AG20443 (cell line): Measurements from ENCODE around the gene CEP104.

Source experiments
- DNase-seq: peaks from one replicate; pipeline ENCODE4 v3.0.0; 2012; ENCODE audit warnings: low spot score, mixed read lengths

CEP104 gene

DNA sequence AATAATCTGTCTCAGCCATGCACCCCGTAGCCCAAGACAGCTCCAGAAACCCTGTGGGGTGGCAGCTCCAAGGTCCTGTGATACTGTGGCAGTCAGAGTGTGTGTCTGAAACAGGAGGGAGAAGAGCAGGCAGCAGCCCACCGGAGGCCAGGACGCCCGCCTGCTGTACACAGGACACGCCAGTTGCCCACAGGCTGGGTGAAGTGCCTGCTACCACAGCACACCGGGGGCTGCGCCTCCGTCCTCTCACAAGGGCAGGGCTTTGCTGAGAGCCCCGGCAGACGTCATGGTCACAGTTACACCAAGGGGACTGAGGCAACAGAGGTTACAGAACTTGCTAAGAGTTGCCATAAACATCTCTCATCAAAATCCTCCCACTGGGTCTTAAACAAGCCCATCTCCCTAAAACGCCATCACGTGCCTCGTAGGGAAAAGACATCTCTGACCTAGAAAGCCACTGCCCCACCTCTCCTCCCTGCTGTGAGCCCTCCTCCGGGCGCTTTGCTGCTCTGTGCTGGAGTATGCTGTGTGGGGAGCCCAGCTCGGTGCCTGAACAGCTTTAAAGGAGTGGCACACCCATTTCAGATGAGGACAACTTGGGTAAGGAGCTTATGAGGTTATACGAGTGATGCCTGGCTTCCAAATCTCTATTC lies 37.7 kb upstream of the CEP104 start:
- no peak for DNase-seq

DNA sequence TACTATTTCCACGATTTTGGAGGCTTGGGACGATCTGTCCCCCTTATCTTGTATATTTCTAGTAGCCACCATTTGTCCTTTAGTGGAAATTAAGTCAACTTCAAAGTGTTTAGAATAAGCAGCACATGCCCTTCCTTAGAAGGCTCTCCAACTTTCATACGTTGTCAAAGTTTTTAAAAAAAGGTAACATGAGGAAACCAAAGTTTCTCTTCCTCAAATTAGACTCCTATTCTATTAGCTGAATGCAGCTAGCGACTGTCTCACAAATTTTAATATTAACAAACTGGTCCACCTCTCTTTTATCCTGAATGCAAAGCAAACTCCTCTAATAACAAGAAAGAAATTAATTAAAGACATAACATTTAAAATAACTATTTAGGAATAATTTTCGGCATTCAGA lies 36.2 kb upstream of the CEP104 start:
- no peak for DNase-seq

DNA sequence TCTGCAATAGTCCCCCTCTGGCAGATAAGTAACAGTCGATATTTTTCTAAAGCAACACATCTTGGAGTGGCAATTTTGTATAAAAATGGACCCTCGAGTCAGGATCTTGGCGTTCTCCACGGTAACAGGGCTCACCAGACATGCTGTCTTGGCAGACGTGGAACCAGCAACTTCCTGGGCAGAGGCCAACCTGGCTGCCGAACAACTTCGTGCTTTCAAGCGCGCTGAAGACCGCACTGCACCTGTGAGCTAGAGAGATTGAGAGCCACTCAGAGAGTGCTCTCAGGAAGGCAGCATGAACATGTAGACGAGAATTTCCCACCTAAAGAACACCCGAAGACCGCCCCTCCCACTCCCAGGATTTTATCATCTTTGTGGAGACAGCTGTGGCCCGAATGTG lies 35.7 kb upstream of the CEP104 start:
- DNase-seq = no peak

DNA sequence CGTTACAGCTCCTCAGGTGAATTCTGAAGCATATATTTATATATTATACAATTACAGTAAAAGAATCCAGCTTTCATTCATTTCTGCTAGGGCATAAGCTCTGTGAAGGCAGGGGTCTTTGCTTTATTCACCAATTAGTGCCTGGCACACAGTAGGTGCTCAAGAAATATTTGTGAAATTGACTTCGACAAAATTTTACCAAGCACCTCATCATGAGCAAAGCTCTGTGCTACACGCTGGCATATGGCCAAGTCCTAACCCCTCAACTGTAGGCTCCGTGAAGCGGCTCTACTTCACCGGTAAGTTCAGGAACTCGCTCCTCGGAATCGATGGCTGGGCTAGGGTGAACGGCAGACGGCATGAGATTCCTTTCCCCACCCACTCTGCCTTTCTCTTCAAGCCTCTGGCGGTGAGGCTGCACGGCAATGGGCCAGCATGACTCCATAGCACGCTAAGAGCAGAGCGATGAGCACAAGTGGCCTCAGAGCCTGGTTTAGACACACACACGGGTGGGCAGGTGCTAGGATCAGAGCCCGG lies 34.4 kb upstream of the CEP104 start:
- no peak for DNase-seq

DNA sequence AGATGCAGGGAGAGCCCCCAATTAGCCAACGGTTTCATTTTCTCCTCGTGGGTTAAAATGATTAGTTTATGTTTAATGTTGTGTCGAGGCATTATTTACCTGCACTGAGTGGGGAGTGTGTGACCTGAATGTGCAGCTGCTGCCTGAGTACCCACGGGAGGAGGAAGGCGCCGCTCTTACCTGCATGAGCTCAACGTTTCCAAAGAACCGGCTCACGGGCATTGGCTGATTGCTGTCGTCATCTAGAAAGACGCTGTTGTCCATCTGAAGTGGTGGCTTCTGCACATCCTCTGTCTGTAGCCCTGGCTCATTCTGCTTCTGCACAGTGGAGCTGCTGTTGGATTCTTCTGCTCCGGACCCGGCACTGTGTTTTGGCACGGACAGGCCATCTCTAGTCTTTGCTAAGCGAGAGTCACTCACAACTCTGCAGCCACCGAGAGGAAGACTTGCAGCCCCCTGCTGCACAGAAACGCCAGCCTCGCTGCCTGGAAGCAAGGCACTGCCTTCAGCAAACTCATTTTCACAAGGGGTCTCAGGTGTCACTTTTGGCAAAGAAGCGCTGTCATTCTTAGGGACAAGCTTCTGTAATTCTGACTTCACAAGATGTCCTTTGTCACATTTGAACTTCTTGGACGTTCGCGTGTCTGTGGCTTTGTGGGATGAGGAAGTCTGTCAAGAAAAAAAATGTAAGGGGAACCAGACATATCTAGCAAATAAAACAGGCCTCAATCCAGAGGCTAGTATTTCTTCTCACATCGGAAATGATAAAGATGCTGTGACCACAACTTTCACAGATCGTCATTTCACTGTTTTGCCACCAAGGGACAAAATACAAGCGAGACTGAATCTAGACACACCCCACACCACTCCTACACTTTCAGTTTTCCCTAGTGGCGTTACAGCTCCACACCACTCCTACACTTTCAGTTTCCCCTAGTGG lies 33.6 kb upstream of the CEP104 start:
- DNase-seq = no peak

DNA sequence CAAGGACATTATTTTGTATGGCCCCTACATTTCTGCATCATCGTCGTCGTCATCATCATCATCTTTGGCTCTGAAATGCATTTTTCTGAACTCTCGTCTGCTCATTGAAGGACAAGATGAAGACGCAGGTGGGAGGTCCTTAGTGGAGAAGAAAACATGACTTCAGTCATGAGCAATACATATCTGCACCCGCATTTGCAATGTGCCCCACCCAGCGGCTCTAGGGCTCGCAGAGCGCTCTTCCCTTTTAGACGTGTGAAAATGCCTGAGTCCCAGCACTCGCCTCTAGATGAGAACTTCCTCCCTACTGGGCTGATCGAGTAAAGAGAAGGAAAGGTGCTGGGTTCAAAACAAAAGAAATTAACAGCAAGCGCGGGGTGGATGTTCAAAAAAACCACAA lies 32.9 kb upstream of the CEP104 start:
- no peak for DNase-seq

DNA sequence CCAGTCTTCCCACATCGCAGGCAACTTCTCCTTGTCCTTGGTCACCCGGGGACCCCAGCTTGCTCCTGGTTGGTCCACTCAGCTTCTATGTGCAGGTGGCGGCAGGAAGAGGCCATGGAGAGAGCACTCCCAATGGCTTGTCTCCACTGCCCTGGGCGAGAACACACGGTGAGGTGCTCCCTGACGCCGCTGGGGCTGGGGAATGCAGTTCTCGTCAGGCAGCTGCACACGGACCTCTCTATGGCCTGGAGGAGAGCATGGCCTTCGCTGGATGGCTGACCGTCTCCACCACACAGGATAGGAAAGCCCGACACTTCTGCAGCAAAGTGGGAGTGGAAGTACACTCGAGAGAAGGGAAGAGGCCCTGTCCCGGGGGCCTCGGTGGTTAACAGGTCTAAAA lies 31.3 kb upstream of the CEP104 start:
- DNase-seq = no peak

DNA sequence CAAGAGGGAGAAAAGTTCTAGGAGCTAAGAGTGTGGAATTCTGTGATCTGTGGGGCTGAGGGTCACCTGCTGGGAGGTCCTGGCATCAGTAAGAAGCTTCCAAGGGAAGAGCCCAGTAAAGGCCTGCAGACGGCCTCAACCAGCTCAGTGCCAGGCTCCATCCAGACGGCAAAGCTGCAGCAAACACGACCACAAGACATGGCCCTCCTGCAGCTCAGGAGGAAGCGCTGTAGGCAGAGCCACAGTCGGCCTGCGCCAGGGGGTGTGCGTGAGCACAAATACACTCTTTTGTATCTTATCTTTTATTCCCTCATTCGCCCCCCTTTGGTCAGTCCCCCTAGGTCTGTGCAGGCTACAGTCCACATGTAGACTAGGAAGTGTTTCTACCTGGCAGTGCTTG lies 29.7 kb upstream of the CEP104 start:
- no peak for DNase-seq

DNA sequence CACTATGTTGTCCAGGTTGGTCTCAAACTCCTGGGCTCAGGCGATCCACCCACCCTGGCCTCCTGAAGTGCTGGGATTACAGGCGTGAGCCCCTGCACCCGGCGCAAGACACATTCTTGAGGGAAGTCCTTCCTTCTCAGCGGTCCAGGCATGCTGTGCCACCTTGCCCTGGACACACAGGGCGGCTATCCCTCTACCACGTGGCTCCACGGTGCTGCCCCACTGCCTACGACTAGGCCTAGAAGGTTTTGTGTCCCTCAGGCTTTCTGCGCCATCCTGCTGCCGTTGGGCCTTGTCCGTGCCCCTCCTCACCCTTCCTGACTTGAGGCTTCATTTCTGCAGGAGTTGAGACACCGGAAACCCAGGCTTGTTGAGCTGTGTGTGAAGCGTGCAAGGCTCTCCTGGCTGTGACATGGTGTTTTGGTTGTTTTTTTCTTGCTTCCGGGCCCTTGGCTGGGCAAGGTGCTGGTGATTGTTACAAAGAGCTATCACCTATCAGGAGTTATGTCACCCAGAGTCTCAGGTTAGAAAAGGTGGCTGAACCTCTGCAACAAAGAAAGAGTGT lies 29.2 kb upstream of the CEP104 start:
- no peak for DNase-seq

DNA sequence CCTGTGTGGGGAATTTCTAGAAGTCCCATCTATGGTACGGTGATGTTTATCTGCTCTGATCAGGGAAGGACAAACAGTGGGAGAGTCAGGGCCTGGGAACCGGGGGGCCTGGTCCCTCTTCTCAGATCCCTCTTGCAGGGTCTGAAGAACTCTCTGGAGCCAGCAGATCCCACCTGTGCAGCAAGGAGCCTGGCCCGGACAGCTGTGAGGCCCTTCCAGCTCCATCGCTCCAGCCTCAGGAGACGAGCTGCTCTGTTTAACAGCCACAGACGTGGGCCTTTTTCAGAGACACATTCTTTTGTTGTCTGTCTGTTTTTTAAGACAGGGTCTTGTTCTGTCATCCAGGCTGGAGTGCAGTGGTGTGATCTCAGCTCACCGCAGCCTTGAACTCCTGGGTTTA lies 28.6 kb upstream of the CEP104 start:
- no peak for DNase-seq

DNA sequence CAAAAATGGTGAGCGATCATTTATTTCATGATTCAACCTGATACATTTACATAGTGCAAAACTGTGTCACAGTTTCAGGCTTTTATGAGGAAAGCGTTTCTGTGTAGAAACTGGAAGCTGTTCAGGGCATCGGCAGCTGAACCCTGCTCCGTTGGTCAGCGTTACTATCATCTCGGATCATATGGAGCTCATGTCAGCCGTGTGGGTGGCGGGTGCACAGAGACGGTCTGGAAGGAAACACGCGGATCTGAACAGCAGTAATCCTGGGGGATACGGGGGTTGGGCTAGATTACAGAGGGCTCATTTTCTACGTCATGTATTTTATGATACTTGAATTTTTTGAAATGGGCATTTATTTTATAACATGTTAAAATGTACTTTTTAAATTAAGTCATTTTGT lies 28.0 kb upstream of the CEP104 start:
- DNase-seq = no peak

DNA sequence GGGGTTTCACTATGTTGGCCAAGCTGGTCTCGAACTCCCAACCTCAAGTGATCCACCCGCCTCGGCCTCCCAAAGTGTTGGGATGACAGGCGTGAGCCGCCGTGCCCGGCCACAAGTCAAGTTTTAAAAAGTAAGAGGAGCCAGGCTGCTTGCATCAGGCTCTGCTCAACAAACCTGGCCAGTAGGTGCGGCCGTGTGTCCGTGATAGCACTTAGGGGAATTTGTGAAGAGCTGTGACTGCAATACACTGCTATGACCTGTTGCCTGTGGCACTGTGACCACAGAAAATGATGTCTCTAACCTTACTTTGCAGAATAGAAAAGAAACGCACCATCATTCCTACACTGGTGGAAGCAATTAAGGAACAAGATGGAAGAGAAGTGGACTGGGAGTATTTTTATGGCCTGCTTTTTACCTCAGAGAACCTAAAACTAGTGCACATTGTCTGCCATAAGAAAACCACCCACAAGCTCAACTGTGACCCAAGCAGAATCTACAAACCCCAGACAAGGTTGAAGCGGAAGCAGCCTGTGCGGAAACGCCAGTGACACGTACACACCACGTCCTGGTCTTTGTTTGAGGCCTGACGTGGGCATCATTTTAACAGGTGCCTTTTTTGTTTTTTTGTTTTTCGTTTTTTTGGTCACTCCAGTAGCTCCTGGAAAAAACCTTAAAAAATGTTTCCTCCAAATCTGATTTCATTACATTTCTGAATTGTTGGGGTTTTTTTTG lies 26.3 kb upstream of the CEP104 start:
- DNase-seq = no peak

DNA sequence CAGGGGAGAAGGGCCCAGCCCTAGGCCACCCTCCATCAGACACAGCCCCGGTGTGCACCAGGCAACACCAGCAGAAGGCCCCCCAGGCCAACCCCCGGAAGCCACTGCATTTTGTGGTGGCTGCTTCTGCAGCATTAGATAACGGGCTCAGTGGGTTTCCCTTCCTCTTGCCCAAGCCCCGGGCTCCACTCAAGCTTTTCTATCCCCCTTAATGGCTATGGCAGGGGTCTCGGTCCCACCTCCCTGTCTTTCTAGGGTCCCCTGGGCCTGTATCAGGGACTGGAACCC lies 24.1 kb upstream of the CEP104 start:
- no peak for DNase-seq

DNA sequence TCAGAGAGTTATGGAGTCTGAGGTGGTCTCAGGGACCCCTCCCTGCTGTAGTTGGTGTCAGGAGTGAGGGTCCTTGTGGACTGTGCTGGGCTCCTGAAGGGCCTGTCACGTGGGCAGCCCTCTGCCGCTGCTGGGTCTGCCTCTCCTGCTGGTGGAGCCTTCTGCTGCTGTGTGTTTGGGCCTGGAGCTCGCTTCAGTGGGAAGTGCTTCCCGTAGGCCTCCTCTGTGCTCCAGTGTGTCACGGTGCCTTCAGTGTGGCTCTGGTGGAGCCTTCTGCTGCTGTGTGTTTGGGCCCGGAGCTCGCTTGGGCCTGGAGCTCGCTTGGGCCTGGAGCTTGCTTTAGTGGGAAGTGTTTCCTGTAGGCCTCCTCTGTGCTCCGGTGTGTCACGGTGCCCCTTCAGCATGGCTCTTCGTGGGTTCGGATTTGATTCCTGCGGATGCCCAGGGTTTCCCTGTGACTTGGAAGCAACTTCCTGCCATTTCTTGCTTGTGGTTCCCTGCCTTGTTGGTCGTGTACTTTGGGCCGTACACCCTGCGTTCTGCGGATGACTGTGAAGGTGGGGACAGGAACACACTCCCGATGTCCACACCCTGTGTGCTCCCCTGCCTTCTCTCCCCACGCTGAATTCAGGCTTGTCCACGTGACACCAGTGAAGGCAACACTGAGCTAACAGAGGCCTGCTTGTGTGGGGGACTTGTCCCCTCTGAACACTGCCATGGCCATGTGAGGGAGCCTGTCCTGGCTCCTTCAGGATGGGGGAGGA lies 23.6 kb upstream of the CEP104 start:
- no peak for DNase-seq

DNA sequence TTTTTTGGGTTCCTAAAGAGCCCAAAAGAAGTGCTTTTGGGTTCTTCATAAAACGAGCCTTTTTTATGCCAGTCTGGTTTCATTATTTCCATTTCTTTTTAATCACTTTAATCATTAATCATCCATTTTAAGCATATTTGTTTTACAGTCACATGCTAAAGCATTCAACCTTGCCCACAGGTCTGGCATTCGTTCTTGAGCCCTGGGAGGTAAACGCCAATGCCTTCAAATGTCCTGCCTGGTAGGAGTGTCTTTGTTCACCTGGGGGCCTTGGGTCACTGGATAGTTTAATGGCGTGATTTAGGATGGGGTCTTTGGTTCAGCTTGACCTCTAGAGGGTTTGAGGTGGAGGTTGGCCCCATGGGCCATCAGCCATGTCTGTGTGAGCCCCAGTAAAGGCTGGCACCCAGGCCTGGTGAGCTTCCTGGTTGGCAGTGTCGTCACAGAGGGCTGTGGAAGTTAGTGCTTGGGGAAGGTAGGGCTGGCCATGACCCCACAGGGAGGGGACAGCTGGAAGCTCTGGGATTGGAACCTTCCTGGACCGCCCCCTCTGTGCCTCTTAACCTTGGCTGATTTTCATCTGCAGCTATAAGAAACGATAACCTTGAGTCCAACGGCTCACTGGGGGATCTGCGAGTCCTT lies 22.9 kb upstream of the CEP104 start:
- DNase-seq = no peak

DNA sequence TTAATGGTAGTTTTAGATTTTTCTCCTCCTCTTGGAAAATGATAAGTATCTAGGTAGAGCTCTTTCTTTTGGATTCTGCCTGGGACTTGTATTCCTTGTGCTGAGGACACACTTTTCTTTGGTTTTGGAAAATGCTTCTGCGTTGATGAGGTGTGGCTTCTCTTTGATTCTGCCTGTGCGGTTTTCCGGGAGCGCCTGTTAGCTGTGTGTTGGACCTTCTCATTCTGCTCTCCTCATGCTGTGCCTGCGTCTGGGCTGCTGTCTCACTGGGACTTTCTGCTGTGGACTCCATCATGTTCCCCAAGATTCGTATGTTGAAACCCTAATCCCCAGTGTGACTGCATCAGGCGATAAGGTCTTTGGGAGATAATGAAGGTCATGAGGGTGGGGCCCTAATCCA lies 22.1 kb upstream of the CEP104 start:
- no peak for DNase-seq

DNA sequence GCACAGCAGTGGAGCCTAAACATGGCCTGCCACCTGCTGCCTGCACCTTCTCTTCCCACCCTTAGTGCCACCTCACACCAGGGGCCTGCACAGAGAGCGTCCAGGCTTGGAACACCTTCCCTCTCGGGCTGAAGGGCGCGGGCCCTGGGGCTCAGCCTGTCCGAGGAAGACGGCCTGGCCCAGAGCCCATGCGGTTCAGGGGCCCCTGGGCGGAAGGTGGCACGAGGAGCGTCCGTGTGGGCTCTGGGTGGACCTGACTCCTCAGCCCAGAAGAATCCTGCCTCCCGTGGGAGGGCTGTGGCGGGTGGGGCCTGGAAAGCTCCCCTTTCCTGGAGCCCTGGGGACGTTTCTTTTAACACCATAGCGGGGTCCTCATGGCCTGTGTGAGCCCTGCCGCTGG lies 19.7 kb upstream of the CEP104 start:
- DNase-seq = no peak

DNA sequence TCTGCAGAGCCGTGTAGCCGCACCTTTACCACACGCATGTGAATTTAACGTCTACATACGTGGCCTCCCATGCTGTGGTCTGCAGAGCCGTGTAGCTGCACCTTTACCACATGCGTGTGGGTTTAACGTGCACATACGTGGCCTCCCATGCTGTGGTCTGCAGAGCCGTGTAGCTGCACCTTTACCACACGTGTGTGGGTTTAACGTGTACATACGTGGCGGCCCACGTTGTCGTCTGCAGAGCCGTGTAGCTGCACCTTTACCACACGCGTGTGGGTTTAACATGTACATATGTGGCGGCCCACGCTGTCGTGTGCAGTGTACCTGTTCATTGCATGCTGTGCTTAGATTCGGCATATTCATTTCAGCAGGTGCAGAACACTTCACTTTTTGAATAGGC lies 17.7 kb upstream of the CEP104 start:
- DNase-seq = no peak

DNA sequence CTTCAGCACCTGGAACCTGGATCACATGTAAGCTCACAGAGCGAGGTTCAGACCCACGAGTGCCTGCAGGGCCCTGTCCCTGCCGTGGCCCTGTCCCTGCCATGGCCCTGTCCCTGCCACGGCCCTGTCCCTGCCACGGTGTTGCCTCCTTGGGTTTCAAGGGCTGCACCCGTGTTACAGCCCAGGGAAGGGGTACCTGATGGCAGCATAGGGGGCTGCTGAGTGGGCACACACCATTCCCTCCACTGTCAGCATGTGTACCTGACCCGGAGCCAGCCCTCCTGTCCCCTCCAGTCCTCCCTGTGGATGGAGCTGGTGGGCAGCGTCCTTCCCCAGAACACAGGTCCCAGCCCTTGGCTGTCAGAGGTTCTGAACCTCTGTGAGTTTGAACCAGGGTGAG lies 15.5 kb upstream of the CEP104 start:
- DNase-seq = no peak

DNA sequence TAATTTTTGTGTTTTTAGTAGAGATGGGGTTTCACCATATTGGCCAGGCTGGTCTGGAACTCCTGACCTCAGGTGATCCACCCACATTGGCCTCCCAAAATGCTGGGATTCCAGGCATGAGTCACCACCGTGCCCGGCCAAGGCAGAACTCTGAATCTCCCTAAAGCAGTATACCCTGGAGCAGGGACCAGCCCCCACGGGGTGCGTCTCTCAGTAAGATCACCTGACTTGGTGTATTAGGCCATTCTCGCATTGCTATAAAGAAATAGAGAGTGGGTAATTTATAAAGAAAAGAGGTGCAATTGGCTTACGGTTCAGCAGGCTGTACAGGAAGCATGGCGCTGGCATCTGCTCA lies 14.4 kb upstream of the CEP104 start:
- no peak for DNase-seq

DNA sequence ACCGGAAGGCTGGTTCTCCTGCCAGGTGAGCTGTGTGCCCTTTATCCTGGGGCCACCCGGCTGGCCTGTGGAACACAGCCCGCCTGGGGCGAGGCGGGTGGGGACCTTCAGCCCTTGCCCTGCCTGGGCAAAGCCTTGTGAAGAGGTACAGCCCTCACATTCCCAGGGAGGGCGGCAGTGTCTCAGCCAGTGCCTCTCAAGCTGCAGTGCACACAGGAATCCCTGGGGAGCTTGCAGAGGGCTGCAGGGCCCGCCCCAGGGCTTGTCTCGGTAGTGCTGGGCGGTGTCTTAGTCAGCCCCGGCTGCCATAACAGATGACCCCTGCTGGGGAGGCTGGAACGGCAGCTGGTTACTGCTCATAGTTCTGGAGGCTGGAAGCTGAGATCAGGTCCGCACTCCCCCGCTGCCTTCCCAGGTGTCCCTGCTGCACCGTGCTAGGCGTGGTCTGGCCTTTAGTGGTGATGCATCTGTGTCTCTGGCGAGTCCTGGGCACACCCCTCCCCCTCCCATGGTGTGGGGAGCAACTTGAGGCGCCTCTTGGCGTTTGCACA lies 12.8 kb upstream of the CEP104 start:
- no peak for DNase-seq
